Stimulated activated memory B cell treated with anti-CD40 and anti-IgM and Interleukin-4, amounts not matched to agents 10 μg/mL and 1 μg/mL and 100 μg/mL, for 72 hours (primary cell): ENCODE measurements around the gene HES2.
"Not testable (repeated sequence)": the region's sequence is repeated elsewhere in the genome, so short reads cannot be mapped to it uniquely, and the experiment has no call there.

Experiments used
- ATAC-seq: fragments of 150-1000 bp; cut with Tn5 transposase; 2 replicates; pipeline ENCODE4 v1.10.0; 2021
- H3K27ac Mint-ChIP-seq: one replicate; pipeline ENCODE4 v1.8.0; 2022; ENCODE audit warnings: mild to moderate bottlenecking, mixed read lengths
- H3K27me3 Mint-ChIP-seq: one replicate; pipeline ENCODE4 v1.8.0; 2022; ENCODE audit warnings: mixed read lengths
- H3K36me3 Mint-ChIP-seq: one replicate; pipeline ENCODE4 v1.8.0; 2022; ENCODE audit warnings: mixed read lengths
- H3K4me1 Mint-ChIP-seq: one replicate; pipeline ENCODE4 v1.8.0; 2022; ENCODE audit warnings: mixed read lengths
- H3K4me3 Mint-ChIP-seq: one replicate; pipeline ENCODE4 v1.8.0; 2022; ENCODE audit warnings: mild to moderate bottlenecking, moderate library complexity, mixed read lengths
- H3K9me3 Mint-ChIP-seq: one replicate; pipeline ENCODE4 v1.8.0; 2022; ENCODE audit warnings: mixed read lengths

The HES2 gene

GRCh38 chr1:6460301-6461050, 40.8 kb upstream of the HES2 start:
- Mint-ChIP-seq H3K27me3 (peaks cover 80% of the 10 kb centered on the region), H3K4me1 (peaks cover 18% of the 10 kb centered on the region), H3K36me3 (no peaks in the 10 kb centered on the region), H3K4me3 (peak overlapping the region; percentile 74), H3K27ac (peak overlapping the region; percentile 38), H3K9me3 (no peaks in the 10 kb centered on the region)
- ATAC-seq, result peak; percentile 42

- ATAC-seq, result peak; percentile 2
- no peaks in the 10 kb centered on the region for H3K36me3 Mint-ChIP-seq
- H3K4me1 Mint-ChIP-seq, result peaks cover 16% of the 10 kb centered on the region
- H3K4me3 Mint-ChIP-seq, result peak overlapping the region; percentile 74
- H3K27ac Mint-ChIP-seq, result peak overlapping the region; percentile 38
- H3K9me3 Mint-ChIP-seq, result no peaks in the 10 kb centered on the region
- peaks cover 77% of the 10 kb centered on the region for H3K27me3 Mint-ChIP-seq
Measured at GRCh38 chr1:6459850-6460265, 40.1 kb upstream of the HES2 start.

GRCh38 chr1:6456800-6457466, 37.2 kb upstream of the HES2 start:
- Mint-ChIP-seq H3K4me1 (peaks cover 16% of the 10 kb centered on the region), H3K27ac (no peak overlapping the region), H3K27me3 (peaks cover 72% of the 10 kb centered on the region), H3K4me3 (no peak overlapping the region), H3K9me3 (no peaks in the 10 kb centered on the region), H3K36me3 (no peaks in the 10 kb centered on the region)
- ATAC-seq, result no peak

GRCh38 chr1:6455752-6456520, 36.2 kb upstream of the HES2 start:
- peak overlapping the region; percentile 34 for H3K4me3 Mint-ChIP-seq
- peaks cover 15% of the 10 kb centered on the region for H3K4me1 Mint-ChIP-seq

GRCh38 chr1:6454856-6455751, 35.4 kb upstream of the HES2 start:
- peak overlapping the region; percentile 34 for H3K4me3 Mint-ChIP-seq
- H3K4me1 Mint-ChIP-seq, result peaks cover 6% of the 10 kb centered on the region
- no peaks in the 10 kb centered on the region for H3K36me3 Mint-ChIP-seq
- peak; percentile 4 for ATAC-seq
- H3K27ac Mint-ChIP-seq, result no peak overlapping the region
- peaks cover 77% of the 10 kb centered on the region for H3K27me3 Mint-ChIP-seq
- no peaks in the 10 kb centered on the region for H3K9me3 Mint-ChIP-seq

More at GRCh38 chr1:6455752-6456520, 36.2 kb upstream of the HES2 start:
- not testable (repeated sequence) for H3K9me3 Mint-ChIP-seq, H3K27ac Mint-ChIP-seq, H3K36me3 Mint-ChIP-seq, ATAC-seq
- H3K27me3 Mint-ChIP-seq, result peaks cover 78% of the 10 kb centered on the region

GRCh38 chr1:6453895-6454855, 34.5 kb upstream of the HES2 start:
- peaks cover 77% of the 10 kb centered on the region for H3K27me3 Mint-ChIP-seq
- not testable (repeated sequence) for H3K4me3 Mint-ChIP-seq

GRCh38 chr1:6450943-6451373, 31.2 kb upstream of the HES2 start:
- Mint-ChIP-seq H3K4me3 (no peak overlapping the region), H3K27ac (no peak overlapping the region), H3K4me1 (peaks cover 23% of the 10 kb centered on the region), H3K9me3 (no peaks in the 10 kb centered on the region), H3K27me3 (peaks cover 85% of the 10 kb centered on the region), H3K36me3 (no peaks in the 10 kb centered on the region)
- ATAC-seq, result no peak

More at GRCh38 chr1:6453895-6454855, 34.5 kb upstream of the HES2 start:
- peaks cover 11% of the 10 kb centered on the region for H3K4me1 Mint-ChIP-seq
- H3K9me3 Mint-ChIP-seq, H3K36me3 Mint-ChIP-seq, H3K27ac Mint-ChIP-seq, ATAC-seq: not testable (repeated sequence)

- H3K9me3 Mint-ChIP-seq, ATAC-seq, H3K4me3 Mint-ChIP-seq, H3K27ac Mint-ChIP-seq, H3K36me3 Mint-ChIP-seq: not testable (repeated sequence)
- Mint-ChIP-seq H3K27me3 (peaks cover 85% of the 10 kb centered on the region), H3K4me1 (peaks cover 22% of the 10 kb centered on the region)
Measured at GRCh38 chr1:6450486-6450885, 30.8 kb upstream of the HES2 start.

- no peaks in the 10 kb centered on the region for H3K36me3 Mint-ChIP-seq
- no peak overlapping the region for H3K27ac Mint-ChIP-seq
- H3K4me3 Mint-ChIP-seq, result no peak overlapping the region
- H3K4me1 Mint-ChIP-seq, result peaks cover 21% of the 10 kb centered on the region
- ATAC-seq, result no peak
- H3K9me3 Mint-ChIP-seq, result no peaks in the 10 kb centered on the region
- peaks cover 87% of the 10 kb centered on the region for H3K27me3 Mint-ChIP-seq
Measured at GRCh38 chr1:6450005-6450450, 30.3 kb upstream of the HES2 start.

- H3K27me3 Mint-ChIP-seq, result peaks cover 96% of the 10 kb centered on the region
- H3K27ac Mint-ChIP-seq, result no peak overlapping the region
- no peaks in the 10 kb centered on the region for H3K9me3 Mint-ChIP-seq
- ATAC-seq, result no peak
- H3K36me3 Mint-ChIP-seq, result no peaks in the 10 kb centered on the region
- peak overlapping the region; percentile 44 for H3K4me3 Mint-ChIP-seq
- H3K4me1 Mint-ChIP-seq, result peaks cover 21% of the 10 kb centered on the region
Measured at GRCh38 chr1:6448749-6449631, 29.3 kb upstream of the HES2 start.

GRCh38 chr1:6447818-6448748, 28.4 kb upstream of the HES2 start:
- Mint-ChIP-seq H3K4me3 (peak overlapping the region; percentile 61), H3K36me3 (no peaks in the 10 kb centered on the region)
- peak; percentile 3 for ATAC-seq

More at GRCh38 chr1:6447818-6448748, 28.4 kb upstream of the HES2 start:
- H3K27me3 Mint-ChIP-seq, result peaks cover 96% of the 10 kb centered on the region
- H3K27ac Mint-ChIP-seq, result no peak overlapping the region
- H3K9me3 Mint-ChIP-seq, result no peaks in the 10 kb centered on the region
- H3K4me1 Mint-ChIP-seq, result peaks cover 21% of the 10 kb centered on the region
